Esophagus muscularis mucosa (tissue), 4 donors: ENCODE measurements around the gene KCNK17.

Experiments
- EP300 ChIP-seq: sonication (generic); formaldehyde crosslinking; IDR thresholded peaks from one replicate; pipeline ENCODE4 v1.6.1; 2017; ENCODE audit warnings: antibody characterized with exemption
- POLR2A ChIP-seq: fragments of 450-650 bp; IDR thresholded peaks from one replicate; pipeline ENCODE4 v1.6.1; 2017; ENCODE audit warnings: antibody characterized with exemption, moderate library complexity, mild to moderate bottlenecking, low read depth
- TF ChIP-seq, protein P1 (sequence below), 3 experiments: fragments of 200-600 bp in 2 of 3; fragments of 450-650 bp in 1 of 3; sonication (generic) in 2 of 3; IDR thresholded peaks; one replicate each; pipeline ENCODE4 v1.5.1; 2017 to 2019; ENCODE audit warnings: antibody characterized with exemption in 3 of 3, mild to moderate bottlenecking in 2 of 3, moderate library complexity in 1 of 3

DNA sequence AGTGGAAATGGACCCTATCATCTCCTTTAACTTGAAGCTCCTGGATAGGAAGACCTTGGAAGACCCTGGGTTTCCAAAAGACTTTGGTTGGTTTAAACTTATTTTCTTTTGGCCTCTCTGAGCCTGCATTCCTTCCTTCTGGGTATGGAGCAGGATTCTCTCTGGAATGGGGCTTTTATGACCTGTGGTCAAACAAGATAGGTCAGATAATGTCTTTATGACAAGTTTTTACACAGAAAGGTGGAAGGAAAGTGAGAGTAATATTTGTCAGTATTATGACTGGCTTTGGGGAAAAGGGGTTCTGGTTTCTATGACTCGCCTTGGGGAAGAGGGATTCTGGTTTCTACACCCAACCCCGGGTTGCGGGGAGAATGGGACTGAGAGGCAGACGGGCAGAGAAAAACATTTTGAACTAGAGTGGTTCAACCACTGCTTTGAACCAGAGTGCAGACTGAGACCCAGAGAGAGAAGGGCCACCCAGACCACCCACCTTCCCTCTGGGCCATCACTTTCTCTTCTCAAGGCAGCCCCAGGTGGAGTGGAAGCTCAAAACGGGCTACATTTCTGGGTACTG, 47.4 kb downstream of the KCNK17 start:
- TF ChIP-seq, protein P1, sequence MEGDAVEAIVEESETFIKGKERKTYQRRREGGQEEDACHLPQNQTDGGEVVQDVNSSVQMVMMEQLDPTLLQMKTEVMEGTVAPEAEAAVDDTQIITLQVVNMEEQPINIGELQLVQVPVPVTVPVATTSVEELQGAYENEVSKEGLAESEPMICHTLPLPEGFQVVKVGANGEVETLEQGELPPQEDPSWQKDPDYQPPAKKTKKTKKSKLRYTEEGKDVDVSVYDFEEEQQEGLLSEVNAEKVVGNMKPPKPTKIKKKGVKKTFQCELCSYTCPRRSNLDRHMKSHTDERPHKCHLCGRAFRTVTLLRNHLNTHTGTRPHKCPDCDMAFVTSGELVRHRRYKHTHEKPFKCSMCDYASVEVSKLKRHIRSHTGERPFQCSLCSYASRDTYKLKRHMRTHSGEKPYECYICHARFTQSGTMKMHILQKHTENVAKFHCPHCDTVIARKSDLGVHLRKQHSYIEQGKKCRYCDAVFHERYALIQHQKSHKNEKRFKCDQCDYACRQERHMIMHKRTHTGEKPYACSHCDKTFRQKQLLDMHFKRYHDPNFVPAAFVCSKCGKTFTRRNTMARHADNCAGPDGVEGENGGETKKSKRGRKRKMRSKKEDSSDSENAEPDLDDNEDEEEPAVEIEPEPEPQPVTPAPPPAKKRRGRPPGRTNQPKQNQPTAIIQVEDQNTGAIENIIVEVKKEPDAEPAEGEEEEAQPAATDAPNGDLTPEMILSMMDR (IDR thresholded peaks at IDR 0.05), result no peak
- TF ChIP-seq POLR2A (no peak), EP300 (no peak)
